GM12878 (cell line): Measurements from ENCODE around the gene VSTM4. TPM values are rescaled to one million over a fixed set of nuclear protein-coding genes. Genes with fewer than 3 reads are reported as not detected.

ENCODE experiments used
- ATAC-seq: fragments of 200-7000 bp; cut with Tn5 transposase; 3 replicates; pipeline ENCODE4 v1.9.1; 2020; ENCODE audit warnings: mild to moderate bottlenecking, moderate library complexity
- BruUV-seq: library from RNA; stranded (reverse); fragments of 400-500 nt; replicated peaks from 2 replicates; lab custom pipeline; 2021; lab: Mats Ljungman, UMichigan
- CTCF ChIA-PET: fragments of 300-600 bp; sonication (Branson Sonifier 250); formaldehyde crosslinking; extraction: SDS; loops from one replicate; lab custom pipeline; 2021; ENCODE audit warnings: inconsistent platforms; lab: Yijun Ruan, JAX
- POLR2A ChIA-PET: fragments of 350-600 bp; formaldehyde crosslinking; extraction: SDS; loops from one replicate; lab custom pipeline; 2021; ENCODE audit warnings: inconsistent platforms; lab: Charles Lee
- RAD21 ChIA-PET: fragments of 300-600 bp; sonication (Branson Sonifier 250); formaldehyde crosslinking; loops from one replicate; lab custom pipeline; 2023; ENCODE audit warnings: antibody characterized with exemption; ENCODE audit not compliant: unreplicated experiment; lab: Charles Lee
- SMC1A ChIA-PET: fragments of 300-600 bp; sonication (Branson Sonifier 250); formaldehyde crosslinking; loops from one replicate; lab custom pipeline; 2023; ENCODE audit not compliant: unreplicated experiment, uncharacterized antibody; lab: Charles Lee
- DNase-seq: peaks from one replicate; pipeline ENCODE4 v3.0.0-alpha.2; 2011; ENCODE audit warnings: low read depth, low spot score
- FAIRE-seq: peaks from 3 replicates; lab custom pipeline; 2011; peaks lifted over from hg19 to GRCh38; lab: Jason Lieb, UNC
- H2AFZ ChIP-seq: 2 replicates; pipeline ENCODE4 v1.6.0; 2011; ENCODE audit warnings: low read depth, low read length, control low read depth; ENCODE audit not compliant: control insufficient read depth
- H3K27ac ChIP-seq: 2 replicates; pipeline ENCODE4 v1.5.1; 2011; ENCODE audit warnings: control low read depth; ENCODE audit not compliant: control insufficient read depth, insufficient read depth
- H3K27me3 ChIP-seq, 2 experiments: replicated peaks in 1 of 2; 2 replicates each; pipeline versions ENCODE4 v1.6.0 to v1.6.1; 2011; ENCODE audit warnings: low read length in 1 of 2; ENCODE audit not compliant: control insufficient read depth in 2 of 2, insufficient read depth in 2 of 2
- H3K36me3 ChIP-seq, 2 experiments: 2 replicates each; pipeline ENCODE4 v1.5.1; 2011; ENCODE audit warnings: low read length in 1 of 2; ENCODE audit not compliant: control insufficient read depth in 2 of 2, insufficient read depth in 2 of 2
- H3K4me1 ChIP-seq: 2 replicates; pipeline ENCODE4 v1.6.1; 2011; ENCODE audit warnings: mild to moderate bottlenecking, low read length, moderate library complexity, mixed read lengths; ENCODE audit not compliant: control insufficient read depth, insufficient read depth
- H3K4me2 ChIP-seq: 2 replicates; pipeline ENCODE4 v1.6.0; 2011; ENCODE audit warnings: control low read depth; ENCODE audit not compliant: control insufficient read depth, insufficient read depth
- H3K4me3 ChIP-seq: fragments of 200-600 bp; sonication (generic); 2 replicates; pipeline ENCODE4 v1.5.1; 2016
- H3K79me2 ChIP-seq: 2 replicates; pipeline ENCODE4 v1.6.0; 2011; ENCODE audit warnings: low read length; ENCODE audit not compliant: control insufficient read depth, insufficient read depth
- H3K9ac ChIP-seq: 2 replicates; pipeline ENCODE4 v1.8.0; 2011; ENCODE audit warnings: low read length, control low read depth, mixed read lengths; ENCODE audit not compliant: control insufficient read depth, insufficient read depth
- H3K9me3 ChIP-seq: replicated peaks from 3 replicates; pipeline ENCODE4 v1.5.1; 2011; ENCODE audit warnings: mild to moderate bottlenecking, low read length; ENCODE audit not compliant: control insufficient read depth, insufficient read depth
- H4K20me1 ChIP-seq: 2 replicates; pipeline ENCODE4 v1.6.0; 2011; ENCODE audit not compliant: control insufficient read depth, insufficient read depth
- IKZF1 ChIP-seq: fragments of 450-650 bp; conservative IDR thresholded peaks from 2 replicates; pipeline ENCODE4 v1.6.1; 2017; ENCODE audit warnings: antibody characterized with exemption, mild to moderate bottlenecking
- IRF3 ChIP-seq: fragments of 450-650 bp; IDR thresholded peaks from 2 replicates; pipeline ENCODE4 v1.6.1; 2014; ENCODE audit warnings: mild to moderate bottlenecking
- KDM1A ChIP-seq: fragments of 200-600 bp; sonication (generic); IDR thresholded peaks from 2 replicates; pipeline ENCODE4 v1.6.1; 2016; ENCODE audit warnings: borderline replicate concordance
- KLF5 ChIP-seq: fragments of 450-650 bp; IDR thresholded peaks from 2 replicates; pipeline ENCODE4 v1.6.1; 2014; ENCODE audit warnings: mild to moderate bottlenecking; ENCODE audit not compliant: partially characterized antibody
- STAT3 ChIP-seq: IDR thresholded peaks from 2 replicates; pipeline ENCODE4 v1.6.1; 2011; ENCODE audit warnings: low read depth, low read length, improper control_type of control experiment
- USF2 ChIP-seq: IDR thresholded peaks from 2 replicates; pipeline ENCODE4 v1.6.1; 2011; ENCODE audit warnings: low read depth, low read length, improper control_type of control experiment, borderline replicate concordance
- WGBS: methylation state at CpG from one replicate; pipeline ENCODE4 v1.1.6; 2016; ENCODE audit warnings: low lambda C conversion rate; ENCODE audit not compliant: insufficient replicate concordance, insufficient coverage; ENCODE audit errors: missing lambda C conversion rate; 5-methylcytosine and 5-hydroxymethylcytosine counted together
- in situ Hi-C: fragments of 300-500 bp; cut with MboI; formaldehyde crosslinking; loops from 9 replicates; pipeline ENCODE4 v1.14.3; 2018; ENCODE audit warnings: mixed read lengths
- intact Hi-C: fragments of 100-400 bp; cut with micrococcal nuclease; formaldehyde crosslinking; loops from one replicate; pipeline ENCODE4 v1.14.2; 2022; ENCODE audit not compliant: unreplicated experiment
- polyA plus RNA-seq, 11 experiments: library from polyadenylated mRNA; depleted of rRNA in 4 of 11; unstranded in 6 of 11; stranded (reverse) in 5 of 11; fragments of >200 nt; fragmentation: Nextera tagmentation in 4 of 11; fragmentation: Illumina TruSeq in 1 of 11; extraction: Ambion mirVana in 4 of 11; extraction: Trizol in 1 of 11; gene quantifications; 1 replicate in 1 of 11; 2 replicates in 10 of 11; pipeline versions ENCODE4 v1.2.1 to v1.2.3, GENCODE V29; 2011 to 2016; ENCODE audit warnings: inconsistent platforms in 2 of 11, missing spikeins in 2 of 11, low read depth in 1 of 11
- total RNA-seq, 4 experiments: library from RNA; depleted of rRNA in 3 of 4; stranded (reverse); fragments of >200 nt in 3 of 4; fragmentation: Illumina TruSeq in 1 of 4; extraction: Trizol in 1 of 4; gene quantifications; 2 replicates each; pipeline versions ENCODE4 v1.2.1 to v1.2.3, GENCODE V29; 2013 to 2021

The VSTM4 gene
- total and polyA plus RNA-seq, 10 of the 15 experiments (the other 5 are each of a cell fraction or from before 2014, with no cell fraction given) = 0.01 to 0.14 (median 0.02) TPM; not detected in 7

- TF ChIP-seq KDM1A (no peak), KLF5 (no peak), USF2 (no peak), STAT3 (no peak), IKZF1 (0 out of 2 replicates have a peak, but pooled peaks have one; percentile 9), IRF3 (no peak)
- TF ChIP-seq, all 136 proteins: peak for 1
- in situ Hi-C loops = no loop called here
- CTCF ChIA-PET = interaction anchor here (1.9 kb wide), 1 partner anchor 44 kb away, joined by 5 read pairs; no protein-coding TSS in a partner anchor
- Histone ChIP-seq H3K9ac (no peak overlapping the region), H3K36me3 (no peaks in the 10 kb centered on the region), H3K4me2 (no peak overlapping the region), H3K9me3 (no peaks in the 10 kb centered on the region), H3K27me3 (no peaks in the 10 kb centered on the region), H3K4me3 (no peak overlapping the region), H3K27ac (no peak overlapping the region), H3K79me2 (no peaks in the 10 kb centered on the region), H4K20me1 (no peaks in the 10 kb centered on the region), H3K4me1 (no peaks in the 10 kb centered on the region), H2AFZ (no peak overlapping the region)
- DNase-seq (no peak), FAIRE-seq (no peak), ATAC-seq (no peak)
- no TSS peak for BruUV-seq
- POLR2A ChIA-PET = no interaction called here
- RAD21 ChIA-PET = interaction anchor here (2.5 kb wide), 1 partner anchor 38 kb away, joined by 8 read pairs; no protein-coding TSS in a partner anchor
- intact Hi-C loops = no loop called here
- WGBS = 2% methylated on average over 3 of the region's 3 CpGs
- SMC1A ChIA-PET = no interaction called here
Measured at GRCh38 chr10:49134327-49134726, 19.0 kb upstream of the VSTM4 start.
